Stimulated activated CD4-positive, alpha-beta T cell treated with anti-CD3 and anti-CD28 coated beads, Interleukin-4, amount 100 ng/mL, for 4 hours (primary cell): ENCODE data around the gene PTPRD.
"Not testable (repeated sequence)": the region's sequence is repeated elsewhere in the genome, so short reads cannot be mapped to it uniquely, and the experiment has no call there.

Experiments
- DNase-seq, 2 experiments: peaks; one replicate each; pipeline ENCODE4 v3.0.0-alpha.2; 2020

PTPRD gene

DNA sequence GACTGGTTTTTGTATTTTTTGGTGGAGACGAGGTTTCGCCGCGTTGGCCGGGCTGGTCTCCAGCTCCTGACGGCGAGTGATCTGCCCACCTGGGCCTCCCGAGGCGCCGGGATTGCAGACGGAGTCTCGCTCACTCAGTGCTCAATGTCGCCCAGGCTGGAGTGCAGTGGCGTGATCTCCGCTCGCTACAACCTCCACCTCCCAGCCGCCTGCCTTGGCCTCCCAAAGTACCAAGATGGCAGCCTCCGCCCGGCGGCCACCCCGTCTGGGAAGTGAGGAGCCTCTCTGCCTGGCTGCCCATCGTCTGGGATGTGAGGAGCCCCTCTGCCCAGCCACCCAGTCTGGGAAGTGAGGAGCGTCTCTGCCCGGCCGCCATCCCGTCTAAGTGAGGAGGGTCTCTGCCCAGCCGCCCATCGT lies 163.6 kb downstream of the PTPRD start:
- not testable (repeated sequence) for DNase-seq

DNA sequence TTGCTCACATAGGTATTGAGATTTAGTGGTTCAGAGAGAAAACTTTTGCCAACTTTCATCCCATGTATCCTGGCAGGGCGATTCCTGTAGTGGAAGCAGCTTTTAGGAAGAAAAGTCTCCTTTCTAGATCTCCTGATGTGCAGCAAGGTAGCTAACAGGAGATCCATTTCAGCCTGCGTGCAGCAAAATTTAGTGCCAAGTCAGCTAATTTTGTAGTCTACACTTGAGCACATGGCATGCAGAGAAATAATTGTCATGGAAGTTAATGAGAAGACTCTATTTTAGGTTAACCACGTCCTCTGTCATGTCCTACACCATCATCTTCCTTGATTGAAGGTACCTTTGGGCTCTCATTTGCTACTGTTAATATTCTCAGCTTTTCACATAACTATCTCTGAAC lies 165.8 kb downstream of the PTPRD start:
- no peak for DNase-seq

DNA sequence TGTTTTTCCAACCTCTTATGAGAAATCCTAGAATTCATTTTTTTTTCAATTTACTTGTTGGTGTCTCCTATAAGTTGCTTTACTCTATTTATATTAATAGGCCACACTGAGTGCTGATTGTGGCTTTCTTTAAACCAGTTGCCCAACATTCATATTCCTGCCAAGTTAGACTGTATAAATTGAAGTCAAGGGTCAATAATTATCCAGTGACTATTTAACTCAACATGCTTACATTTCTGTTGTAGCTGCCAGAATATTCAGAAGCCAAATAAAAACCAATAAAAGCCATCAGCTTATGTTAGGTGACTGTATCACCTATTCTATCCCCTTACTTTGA lies 169.0 kb downstream of the PTPRD start:
- no peak for DNase-seq

DNA sequence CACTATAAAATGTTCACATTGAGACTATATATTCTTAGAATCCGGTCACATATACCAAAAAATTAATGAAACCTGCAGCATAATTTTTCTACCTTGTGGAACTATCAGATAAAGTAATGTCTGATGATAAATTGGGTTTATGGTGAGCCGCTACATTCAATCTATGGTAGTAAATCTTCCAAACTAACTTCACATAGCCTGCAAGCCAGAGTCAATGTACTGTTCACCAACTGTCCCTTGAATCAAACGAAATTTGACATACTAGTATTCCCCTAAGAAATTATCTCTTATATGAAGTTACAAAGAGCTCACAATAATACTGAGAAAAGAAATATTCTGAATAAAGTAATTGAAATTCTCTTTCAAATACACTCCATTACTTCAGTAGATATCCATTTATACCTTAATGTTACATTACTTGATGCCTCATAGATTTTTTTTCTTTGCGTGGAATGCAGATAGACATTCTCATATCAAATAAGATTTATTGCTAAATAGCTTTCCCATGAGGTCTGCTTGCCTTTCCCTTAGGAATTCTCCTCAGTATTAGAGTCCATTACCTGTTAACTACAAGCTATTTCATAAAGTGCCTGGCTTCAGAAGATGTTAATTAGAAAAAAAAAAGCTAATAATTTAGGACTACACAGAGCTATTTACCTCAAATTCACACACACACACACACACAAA lies 169.5 kb downstream of the PTPRD start:
- no peak for DNase-seq

DNA sequence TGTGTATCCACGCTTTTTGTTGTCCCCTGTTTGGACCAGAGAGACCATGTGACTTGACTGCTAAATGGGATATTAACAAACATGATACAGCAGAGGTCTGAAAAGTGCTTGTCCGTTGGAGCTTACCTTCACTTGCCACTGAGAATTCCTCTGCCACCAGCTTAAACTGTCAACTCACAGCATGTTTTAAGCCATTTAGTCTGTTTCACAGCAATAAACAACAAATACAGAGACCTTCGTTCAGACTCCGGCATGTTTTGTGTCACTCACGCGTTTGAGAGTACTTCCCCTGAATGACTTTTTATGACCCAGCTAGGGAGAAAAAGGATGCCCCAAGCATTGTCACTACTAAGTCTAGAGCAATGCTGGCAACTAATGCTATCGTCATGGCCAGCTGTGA lies 173.8 kb downstream of the PTPRD start:
- no peak for DNase-seq

DNA sequence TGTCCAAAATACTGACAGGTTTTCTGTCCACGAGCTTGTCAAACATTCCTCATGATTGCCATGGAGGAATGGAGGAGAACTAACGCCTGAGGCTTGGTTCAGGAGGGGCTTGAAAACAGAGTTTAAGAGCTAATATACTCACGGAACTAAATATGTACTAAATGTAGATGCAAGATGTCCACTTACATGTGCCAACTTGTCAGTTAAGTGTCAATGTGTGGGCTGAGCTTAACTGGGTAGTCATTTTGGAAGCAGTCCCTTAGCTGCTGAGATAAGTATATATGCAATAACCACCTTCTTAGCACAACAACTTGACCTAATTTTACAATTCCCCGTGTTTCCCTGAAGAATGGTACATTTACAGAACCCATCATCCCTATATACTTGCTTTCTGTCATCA lies 176.0 kb downstream of the PTPRD start:
- DNase-seq, result no peak

DNA sequence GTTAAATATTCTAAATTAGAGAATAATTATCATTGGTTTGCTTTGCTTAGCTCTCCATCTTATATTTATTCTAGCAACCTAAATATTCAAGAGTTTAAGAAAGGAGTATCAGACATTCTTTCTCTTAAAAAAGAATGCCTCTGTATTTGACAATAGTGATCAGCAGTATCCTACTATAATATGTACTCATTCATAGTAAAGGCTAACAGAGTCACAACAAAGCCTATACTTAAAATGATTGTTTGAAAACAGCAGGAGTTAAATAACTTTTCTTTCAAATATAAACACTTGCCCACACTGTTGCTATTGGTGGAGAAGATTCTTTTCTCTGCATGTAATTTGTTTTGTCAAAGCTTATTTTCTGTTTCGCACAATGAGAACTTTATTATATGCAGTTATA lies 178.4 kb downstream of the PTPRD start:
- no peak for DNase-seq

DNA sequence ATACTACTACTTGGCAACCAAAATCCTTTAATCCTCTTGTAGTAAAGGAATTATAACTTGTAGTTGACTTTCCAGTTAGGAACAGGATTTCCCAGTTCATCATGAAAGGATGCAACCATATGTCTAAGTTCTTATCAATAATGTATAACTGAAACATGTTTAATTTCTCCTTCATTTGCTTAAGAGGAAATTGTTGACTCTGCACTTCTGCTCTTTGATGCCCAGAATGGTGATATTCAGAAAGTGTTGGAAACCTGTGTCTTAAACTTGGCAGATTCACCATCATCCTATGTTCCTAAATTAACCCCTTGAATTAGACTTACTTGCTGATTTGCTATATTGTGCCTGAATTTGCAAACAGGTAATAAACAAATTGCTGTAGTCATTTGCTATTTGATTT lies 201.5 kb downstream of the PTPRD start:
- DNase-seq, result no peak

DNA sequence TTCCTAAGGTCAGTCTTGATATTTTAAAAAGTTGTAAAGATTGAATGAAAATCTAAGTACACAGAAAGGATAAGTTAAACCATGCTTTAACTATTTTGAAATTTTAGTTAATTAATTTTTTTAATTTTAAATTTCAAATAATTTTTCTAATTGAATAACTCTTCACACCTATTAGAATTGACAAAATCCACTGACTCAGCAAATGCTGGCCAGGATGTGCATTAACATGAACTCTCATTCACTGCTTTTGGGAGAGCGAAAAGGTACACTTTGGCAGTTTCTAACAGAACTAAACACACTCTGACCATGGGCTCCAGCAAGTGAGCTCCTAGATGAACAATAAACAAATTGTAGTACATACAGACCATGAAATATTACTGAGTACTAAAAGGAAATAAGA lies 209.5 kb downstream of the PTPRD start:
- no peak for DNase-seq

DNA sequence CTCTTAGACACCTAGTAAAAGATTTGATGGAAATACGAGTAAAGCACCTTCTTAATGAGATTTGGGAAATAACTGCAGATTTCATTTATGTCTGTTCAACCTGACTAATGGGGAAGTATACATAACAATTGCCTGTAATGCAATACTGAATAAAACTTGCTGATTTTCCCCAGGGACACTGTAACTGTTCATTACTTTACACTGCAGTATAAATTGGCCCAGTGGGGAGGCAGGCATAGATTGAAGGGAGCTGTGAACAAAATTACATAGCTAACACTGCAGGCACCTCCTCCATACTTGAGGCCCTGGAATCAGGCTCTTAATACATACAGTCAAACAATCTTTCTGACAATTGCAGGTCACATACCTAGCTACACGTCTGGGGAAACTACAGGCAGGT lies 216.2 kb downstream of the PTPRD start:
- no peak for DNase-seq

DNA sequence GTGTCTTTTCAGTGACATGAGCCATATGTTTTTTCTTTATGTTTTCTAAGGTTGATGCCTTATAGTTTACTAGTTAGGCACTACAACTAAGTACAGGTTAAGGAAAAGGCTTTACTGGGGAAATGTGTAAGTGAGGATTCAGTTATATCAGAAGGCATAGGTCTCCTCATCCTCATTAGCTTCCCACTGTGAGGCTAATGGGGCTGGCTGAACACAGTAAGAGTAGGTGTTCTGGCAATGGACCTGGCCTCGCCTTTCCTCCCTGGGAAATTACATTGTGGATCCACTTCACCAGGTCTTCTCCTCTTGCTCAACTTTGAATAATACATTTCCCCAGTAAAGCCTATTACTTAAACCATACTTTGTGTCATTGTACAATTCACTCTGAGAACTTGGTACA lies 225.5 kb downstream of the PTPRD start:
- DNase-seq, result no peak

DNA sequence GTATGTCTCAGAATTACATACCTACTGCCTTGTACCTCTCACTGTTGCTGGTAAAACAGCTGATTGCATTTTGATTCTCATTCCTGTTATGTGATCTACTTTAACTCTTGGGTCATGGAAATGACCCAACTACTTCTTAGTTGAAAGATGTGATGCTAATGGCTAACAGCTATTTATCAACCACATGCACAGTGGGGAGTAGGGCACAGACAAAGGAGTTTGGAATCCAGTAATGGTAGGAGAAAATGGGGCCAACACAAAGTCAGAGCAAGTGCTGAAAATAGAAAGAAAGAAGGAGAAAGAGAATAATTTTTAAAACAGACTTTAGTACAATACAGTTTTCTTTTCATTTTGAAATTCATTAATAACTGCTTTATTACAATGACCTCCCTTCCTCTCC lies 241.0 kb downstream of the PTPRD start:
- DNase-seq, result no peak

DNA sequence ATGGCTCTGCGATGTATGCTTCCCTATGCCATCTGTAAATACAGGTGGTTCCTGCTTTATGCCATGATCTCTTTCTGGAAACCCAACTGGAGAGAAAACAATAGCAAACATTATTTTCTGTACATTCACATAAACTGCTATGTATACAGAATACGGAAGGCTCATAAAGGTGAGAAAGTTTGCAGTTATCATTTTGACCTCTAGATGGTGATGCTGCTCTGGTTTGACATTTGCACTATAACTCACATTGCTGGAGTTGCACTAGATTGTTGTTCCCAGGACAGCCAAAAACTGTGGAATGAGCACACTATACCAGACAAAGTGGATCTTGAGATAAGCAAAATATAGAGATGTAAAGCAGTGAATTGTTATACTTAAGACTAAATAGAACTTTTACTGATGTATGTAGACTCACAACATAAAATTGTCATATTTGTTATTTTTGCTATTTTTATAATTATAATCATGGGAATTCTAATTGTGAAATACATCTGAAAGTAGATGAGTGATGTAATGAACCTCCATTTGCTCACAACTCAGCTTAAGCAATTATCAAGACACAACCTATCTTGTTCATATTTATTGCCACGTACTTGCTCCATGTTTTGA lies 246.5 kb downstream of the PTPRD start:
- no peak for DNase-seq

DNA sequence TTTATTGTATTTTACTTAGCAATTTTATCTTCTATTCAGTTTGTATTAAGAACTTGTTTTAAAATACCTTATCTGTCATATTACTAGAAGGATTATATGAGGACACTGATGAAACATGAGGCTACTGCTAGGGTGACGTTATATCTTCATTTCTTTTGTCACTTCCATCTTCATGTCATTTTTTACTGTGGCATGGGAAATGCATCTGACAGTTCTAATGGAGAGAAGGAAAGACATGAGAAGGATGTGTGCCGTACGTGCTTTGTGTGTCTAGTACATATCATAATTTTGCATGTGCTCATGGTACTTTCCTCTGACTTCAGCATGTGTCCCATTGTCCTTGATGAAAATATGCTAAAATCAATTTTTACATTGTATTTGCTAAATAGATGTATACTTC lies 258.2 kb downstream of the PTPRD start:
- no peak for DNase-seq

DNA sequence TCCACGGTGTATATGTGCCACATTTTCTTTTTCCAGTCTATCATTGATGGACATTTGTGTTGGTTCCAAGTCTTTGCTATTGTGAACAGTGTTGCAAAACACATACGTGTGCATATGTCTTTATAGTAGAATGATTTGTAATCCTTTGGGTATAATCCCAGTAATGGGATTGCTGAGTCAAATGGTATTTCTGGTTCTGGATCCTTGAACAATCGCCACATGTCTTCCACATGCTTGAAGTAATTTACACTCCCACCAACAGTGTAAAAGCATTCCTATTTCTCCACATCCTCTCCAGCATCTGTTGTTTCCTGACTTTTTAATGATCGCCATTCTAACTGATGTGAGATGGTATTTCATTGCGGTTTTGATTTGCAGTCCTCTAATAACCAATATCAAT lies 267.2 kb downstream of the PTPRD start:
- DNase-seq, result not testable (repeated sequence)

DNA sequence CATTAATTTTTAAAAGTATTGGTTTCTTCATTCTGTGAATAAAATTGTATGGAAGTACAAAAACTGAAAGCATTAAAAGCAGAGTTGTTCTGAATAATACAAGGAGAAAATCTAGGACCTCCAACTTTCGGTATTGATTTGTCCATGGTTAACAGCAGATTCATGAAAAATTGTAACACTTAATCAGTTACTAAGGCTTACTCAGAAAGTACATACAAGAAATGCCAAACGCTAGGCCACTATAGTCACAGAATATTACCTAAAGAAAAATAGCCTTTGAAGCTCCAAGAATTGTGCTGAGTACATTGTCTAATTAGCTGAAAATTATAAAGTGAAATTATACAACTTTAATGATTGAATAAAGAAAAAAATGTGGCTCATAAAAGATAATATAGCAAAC lies 271.7 kb downstream of the PTPRD start:
- no peak for DNase-seq

DNA sequence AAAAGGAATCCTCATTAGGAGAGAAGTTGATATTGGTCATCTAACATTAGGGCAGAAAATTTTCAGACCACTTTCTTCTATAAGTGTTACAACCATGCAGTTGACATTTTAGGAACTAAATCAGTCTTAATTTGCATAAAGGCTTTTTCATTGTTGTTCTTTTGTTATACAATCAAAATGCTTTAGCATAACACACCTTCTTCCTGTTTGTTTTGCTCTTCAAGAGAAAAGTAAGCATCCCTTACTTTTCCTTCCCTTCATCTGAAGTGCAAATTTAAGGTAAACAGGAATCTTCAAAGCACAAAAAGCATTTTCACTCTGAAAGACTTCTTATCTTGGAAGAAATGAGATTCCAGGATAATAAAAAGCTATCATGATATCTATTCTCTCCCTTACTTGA lies 273.6 kb downstream of the PTPRD start:
- no peak for DNase-seq

DNA sequence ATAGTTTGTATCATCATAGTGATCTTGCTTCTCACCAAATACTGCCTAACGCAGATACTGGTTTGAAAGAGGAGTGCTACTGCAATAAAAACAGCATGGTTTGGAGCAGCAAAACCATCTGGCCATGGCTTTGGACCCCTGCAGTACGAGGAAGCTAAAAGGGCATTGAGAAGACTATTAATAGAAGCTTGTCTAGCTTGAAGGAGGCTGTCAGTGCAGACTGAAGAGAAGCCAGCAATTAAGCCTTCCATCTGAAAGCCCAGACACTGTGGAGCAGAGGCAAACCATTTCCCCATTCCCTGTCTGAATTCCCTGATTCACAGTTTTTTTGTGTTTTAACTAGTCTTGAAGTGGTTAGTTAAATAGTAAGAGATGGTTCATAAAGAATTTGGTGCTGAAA lies 281.6 kb downstream of the PTPRD start:
- no peak for DNase-seq

DNA sequence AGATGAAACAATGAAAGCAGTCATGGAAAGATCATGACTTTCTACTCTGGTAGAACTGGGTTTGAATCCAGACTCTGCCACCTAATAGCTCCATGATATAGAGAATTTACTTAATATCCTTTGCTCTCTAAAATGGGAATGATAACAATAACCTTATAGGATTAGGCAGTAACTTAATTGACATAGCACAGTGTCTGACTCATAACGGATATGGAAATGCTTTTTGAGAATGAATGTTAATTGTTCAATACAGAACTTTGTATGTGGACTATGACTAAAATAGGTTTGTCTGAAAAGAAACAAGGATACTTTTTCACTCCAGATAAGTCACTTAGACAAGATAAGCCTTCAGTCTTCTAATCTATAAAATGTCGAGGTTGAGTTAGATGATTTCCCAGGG lies 330.7 kb downstream of the PTPRD start:
- DNase-seq, result no peak

DNA sequence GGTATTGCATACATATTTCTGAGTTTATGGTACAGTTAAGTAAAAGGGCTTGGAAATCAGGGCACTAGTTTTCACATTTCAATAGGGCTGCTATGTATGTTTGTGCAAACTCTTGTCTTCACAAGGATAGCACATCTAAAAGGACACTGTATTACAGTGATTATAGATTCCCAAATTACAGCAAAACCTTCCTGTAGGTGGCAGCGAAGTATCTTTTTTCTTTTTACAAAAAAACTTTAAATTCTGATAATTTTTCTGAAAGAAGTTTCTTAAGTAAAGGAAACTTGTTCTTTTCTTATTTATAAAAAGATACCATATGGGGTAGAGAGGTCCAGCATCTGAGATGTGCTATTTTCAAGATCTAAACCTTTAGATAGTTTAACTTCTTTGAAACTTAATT lies 337.8 kb downstream of the PTPRD start:
- DNase-seq, result no peak

DNA sequence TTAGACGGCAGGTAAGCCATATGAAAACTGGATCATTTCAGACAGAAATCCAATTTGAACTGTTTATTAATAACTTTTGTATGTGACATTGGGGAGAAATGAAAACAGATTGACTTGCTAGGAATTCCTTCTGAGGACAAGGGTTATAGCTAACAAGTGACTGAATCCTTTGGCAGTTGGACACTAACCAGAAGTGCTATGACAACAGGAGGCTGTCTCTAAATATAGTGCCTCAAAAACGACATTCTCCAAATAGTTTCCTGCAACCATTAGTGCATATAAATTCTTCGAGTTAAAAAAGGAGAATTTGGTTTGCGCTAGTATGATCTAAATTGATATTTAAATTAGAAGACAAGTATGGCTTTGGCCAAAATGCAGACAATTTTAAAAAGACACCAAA lies 338.6 kb downstream of the PTPRD start:
- DNase-seq, result no peak

DNA sequence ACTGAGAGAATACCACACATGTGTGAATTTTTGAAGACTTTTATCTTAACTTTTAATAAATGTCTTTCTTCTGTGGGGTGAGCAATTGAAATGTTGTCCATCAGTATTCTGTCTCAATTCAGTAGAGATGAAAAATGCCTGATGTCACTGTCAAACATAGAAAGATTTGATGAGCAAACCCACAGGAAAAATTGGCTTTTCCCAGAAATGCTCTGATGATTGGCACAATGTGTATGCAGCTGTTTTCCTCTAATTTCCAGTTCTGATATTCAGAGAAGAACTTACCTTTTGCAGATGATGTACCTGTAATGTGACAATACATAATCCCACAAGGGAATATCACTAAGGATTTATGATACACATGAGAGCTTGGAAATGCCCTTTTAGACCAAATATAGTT lies 340.0 kb downstream of the PTPRD start:
- DNase-seq, result no peak

DNA sequence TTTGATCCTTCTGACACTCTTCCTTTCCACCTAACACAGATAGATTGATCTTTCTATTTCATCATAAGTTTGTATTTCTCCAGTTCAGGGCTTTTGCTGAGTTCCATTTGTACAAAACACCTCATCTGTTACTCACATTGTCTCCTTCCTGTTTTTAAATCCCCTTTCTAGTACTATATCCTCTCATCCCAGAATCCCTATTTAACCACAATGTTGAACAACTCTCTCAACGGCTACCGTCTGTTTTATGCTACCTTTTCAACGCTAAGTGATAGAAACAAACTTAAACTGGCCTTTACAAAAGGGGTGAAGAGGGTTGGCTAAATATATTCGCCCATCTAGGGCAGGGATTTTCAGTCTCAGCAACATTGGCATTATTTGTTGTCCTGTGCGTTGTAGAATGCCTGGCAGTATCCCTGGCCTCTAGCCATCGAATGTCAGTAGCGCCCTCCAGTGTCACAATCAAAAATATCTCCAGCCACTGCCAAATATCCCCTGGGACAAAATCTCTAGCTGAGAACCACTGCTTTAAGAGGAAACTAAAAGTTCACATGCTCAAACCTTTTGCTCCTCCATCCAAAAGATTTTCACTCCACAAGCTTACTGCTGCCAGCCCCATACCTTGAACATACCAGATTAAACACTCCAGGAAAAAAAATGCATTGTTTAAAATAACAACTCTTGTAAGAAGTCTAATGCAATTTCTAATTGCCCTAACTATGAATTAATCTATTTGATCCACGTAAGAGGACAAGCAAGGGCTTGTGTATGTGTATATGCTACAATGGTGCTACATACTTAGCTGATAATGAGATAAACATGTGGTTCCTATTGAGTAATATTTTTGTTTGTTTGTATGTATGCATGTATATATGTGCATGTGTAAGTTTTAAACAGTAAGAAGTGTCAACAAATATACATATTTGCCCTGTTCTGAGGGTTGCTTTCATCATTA lies 344.0 kb downstream of the PTPRD start:
- DNase-seq, result no peak

DNA sequence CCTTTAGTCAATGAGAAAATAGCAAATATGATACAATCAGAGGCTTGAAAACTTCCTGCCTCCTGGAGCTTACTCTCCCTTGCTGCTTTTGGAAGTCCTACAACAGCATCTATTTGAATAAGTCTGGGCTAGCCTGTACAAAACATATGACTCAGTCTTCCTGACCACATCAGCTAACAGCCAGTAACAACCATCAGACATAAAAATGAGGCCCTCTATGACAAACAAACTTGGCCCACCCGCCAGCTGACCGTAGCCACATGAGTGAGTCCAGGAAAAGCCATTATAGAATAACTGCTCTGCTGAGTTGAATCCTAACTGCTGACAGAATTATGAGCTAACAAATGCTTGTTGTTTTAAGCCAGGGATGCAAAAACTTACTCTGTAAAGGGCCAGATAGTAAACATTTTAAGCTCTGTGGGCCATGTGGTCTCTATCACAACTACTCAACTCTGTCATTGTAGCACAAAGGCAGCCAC lies 347.6 kb downstream of the PTPRD start:
- no peak for DNase-seq
